NCI-H82 treated with DMSO at 0.1 percent for 48 hours (cell line): ENCODE data around the gene CAPS.

Experiments used
- DNase-seq: peaks from one replicate; lab custom pipeline; 2025; ENCODE audit not compliant: unreplicated experiment; lab: John Stamatoyannopoulos, UW

CAPS gene

DNA sequence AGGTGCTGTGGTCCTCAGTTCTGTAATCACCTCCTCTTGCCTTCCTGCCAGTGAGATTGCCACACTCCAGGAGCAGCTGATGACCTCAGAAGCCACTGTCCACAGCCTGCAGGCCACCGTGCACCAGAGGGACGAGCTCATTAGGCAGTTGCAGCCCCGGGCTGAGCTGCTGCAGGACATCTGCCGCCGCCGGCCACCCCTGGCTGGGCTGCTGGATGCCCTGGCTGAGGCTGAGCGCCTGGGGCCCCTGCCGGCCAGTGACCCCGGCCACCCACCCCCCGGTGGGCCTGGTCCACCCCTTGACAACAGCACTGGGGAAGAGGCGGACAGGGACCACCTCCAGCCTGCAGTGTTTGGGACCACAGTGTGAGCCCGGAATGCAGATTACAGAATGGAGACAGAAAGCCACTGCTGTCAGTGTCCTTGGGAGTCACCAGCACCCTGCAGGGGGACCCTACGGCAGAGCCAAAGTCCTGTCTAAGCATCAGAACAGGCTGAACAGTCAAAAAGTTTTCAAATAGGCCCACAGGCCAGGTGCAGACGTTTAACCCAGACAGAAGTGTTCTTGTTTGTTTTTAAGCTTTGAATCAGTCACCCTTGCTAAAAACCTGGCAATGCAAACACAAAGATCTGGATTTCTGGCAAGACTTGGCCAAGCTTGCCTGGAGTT, 5.1 kb upstream of the CAPS start:
- no peak for DNase-seq

DNA sequence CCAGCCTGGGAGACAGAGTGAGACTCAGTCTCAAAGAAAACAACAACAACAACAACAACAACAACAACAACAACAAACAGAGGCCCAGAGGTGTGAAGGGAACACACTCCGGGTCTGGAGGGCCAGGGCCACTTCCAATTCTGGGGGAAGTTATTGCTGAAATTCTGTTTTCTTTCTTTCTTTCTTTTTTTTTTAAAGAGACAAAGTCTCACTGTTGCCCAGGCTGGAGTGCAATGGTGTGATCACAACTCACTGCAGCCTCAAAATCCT, 3.5 kb upstream of the CAPS start:
- DNase-seq, result no peak

DNA sequence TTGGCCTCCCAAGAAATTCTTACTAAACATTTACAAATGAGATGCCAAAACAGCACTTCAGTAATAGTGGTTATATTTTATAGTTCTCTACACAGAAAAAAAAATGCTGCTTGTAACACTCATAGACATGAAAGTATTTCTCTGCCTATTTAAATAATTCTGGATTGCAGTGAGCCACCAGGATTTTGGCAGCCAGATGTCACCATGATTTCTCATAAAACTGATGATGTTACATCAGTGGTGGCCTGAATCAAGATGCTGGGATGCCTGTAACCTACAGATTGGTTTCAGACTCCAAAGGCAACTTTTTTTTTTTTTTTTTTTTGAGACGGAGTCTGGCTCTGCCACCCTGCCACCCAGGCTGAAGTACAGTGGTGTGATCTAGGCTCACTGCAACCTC, 2.7 kb upstream of the CAPS start:
- no peak for DNase-seq

DNA sequence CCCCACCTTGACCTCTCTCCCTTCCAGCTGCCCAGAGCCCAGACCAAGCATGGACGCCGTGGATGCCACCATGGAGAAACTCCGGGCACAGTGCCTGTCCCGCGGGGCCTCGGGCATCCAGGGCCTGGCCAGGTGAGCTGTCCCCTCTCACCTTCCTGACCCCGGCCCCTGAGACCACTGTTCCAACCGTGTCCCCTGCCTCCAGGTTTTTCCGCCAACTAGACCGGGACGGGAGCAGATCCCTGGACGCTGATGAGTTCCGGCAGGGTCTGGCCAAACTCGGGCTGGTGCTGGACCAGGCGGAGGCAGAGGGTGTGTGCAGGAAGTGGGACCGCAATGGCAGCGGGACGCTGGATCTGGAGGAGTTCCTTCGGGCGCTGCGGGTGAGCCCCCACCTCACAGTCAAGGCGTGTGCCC, 312 bp downstream of the CAPS start:
- no peak for DNase-seq

DNA sequence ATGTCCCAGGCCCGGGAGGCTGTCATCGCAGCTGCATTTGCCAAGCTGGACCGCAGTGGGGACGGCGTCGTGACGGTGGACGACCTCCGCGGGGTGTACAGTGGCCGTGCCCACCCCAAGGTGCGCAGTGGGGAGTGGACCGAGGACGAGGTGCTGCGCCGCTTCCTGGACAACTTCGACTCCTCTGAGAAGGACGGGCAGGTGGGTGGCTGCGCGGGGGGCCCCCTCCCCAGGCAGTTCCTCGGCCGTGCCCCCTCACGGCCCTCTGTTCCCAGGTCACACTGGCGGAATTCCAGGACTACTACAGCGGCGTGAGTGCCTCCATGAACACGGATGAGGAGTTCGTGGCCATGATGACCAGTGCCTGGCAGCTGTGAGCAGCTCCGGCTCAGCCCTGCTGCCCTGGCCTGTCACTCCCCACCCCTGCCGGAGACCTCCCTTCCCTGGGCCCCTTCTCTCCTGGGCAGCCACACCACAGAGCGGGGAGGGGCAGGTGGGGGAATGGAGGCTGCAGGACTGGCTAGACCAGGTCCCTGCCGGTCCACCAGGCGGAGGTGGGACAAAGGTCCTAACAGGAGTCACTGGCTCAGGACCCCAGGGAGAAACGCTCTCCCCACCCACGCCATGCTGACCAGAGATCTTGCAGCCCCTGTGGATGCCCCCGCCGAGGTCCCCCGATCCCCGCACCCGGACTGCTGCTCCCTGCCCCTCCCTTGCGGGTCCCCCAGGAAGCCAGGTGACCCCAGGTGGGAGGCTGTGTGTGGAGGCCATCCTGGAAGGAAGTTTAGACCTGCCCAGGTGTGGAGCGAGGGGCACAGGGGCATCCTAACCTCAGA, 1.1 kb downstream of the CAPS start:
- DNase-seq, result no peak

DNA sequence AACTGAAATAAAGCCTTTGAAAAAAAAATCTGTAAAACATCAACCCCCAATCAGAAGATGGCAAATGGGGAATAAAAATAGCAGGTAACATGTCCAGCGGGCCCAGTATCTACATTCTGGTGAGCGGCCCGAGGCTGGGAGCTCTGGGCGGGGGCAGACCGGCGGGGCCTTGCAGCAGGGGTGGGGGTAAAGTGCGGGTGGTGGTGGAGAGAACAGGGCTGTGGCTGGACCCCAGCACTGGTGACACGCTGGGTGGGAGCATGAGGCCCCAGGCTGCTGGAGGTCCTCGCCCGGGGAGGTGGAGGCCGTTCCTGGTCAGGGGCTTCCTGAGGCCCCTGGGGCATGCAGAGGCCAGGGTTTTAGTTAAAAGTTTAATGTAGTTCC, 1.7 kb downstream of the CAPS start:
- DNase-seq, result no peak

DNA sequence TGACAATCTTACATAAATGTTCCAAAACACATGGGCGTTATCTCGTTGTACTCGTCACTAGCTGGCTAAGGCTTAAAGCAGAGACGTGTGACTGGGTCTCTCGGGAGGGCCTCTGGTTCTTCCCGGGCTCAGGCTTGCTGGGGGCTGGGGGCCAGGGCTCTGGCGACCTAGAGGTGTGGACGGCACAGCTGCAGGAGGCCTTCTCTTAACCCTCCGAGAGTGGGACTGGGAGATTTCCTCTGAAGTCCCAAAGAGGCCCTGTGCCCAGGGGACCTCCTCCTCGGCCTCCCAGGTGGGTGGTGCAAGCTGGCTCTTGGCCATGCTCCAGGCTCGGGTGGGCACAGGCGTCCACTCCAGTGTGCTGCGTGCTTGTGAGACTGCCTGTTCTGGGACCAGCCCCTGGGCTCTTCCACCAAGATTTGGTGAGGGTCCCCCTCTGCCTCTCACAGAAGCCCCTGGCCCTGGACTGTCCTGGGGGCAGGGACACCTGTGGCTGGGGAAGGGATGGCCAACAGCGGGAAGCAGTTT, 2.2 kb downstream of the CAPS start:
- DNase-seq, result no peak

DNA sequence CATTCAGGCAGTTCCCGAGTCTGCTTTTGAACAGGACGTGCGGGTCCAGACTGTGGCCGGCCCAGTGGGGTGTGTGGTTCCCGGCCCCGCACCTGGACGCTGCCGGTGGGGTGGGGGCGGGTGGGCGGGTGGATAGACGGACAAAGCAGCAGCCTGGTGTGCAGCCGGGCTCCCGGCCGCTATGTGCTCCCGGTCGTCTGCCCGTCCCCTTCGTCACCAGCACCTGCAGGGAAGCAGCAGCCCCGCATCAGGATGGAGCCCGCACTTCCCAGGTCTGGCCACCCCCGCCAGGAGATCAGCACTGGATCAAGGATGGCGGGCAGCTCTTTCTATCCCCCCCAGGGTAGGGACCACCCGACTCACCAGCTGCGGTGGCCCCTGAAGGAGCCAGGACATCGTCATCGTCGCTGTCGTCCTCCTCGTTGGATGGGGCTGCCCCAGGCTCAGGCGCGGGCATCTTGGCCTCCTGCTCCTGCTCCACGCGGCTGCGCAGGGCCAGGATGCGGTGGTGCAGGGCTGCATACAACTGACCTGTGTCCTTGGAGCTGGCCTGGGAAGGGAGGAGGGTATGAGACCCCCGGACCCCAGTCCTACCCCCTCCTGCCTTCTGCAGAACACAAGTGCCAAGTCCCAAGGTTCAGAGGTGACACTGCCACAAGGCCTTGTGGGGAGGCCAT, 3.5 kb downstream of the CAPS start:
- no peak for DNase-seq

DNA sequence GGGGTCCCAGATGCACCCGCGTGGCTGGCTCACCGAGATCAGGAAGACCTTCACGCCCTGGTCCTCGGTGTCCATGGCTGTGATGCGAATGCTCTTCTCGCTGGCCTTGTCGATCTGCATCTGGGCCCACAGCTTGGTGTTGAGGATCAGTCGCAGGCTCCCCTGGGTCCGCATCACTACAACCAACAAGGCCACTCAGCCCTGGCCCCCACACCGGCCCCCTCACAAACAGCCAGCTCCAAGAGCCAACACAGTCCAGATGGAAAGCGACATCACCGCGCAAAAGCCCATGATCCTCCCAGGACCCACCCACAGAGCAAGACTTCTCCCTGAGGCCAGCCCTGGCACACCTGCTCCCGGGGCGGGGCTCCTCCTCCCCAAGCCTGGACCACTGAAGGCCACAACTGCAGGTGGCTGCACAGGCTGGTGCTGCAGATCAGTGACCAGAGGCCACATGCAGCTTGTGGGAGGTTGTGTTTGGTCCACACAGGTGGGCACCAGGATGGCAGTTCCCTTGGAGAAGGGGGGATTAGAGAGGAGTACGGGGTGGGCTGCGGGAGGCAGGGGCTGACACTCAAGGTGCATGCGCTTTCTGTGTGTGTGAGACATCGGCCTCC, 4.5 kb downstream of the CAPS start:
- DNase-seq, result no peak

DNA sequence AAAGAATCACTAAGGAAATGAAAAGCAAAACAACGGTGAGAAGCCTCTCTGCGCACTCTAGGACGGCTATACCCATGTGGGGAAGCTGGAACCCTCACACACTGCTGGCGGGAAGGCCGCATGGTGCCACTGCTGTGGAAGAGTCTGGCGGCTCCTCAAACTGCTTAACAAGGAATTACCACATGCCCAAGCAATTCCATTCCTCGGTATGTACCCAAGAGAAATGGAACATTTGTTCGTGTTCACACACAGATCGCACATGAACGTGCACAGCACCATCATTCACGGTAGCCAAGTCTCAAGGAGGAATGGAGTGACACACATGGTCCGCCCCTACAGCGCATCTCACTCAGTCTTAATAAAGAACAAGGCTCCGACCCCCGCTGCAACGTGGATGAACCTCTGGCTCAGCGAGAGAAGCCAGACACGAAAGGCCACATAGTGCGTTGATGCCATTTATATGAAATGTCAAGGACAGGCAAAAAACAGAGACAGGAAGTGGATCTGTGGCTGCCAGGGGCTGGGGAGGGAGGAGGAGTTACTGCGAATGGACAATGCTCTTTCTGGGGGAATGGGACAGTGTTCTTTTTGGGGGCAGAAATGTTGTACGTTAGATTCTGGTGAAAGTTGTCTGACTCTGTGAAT, 7.6 kb downstream of the CAPS start:
- DNase-seq, result no peak

DNA sequence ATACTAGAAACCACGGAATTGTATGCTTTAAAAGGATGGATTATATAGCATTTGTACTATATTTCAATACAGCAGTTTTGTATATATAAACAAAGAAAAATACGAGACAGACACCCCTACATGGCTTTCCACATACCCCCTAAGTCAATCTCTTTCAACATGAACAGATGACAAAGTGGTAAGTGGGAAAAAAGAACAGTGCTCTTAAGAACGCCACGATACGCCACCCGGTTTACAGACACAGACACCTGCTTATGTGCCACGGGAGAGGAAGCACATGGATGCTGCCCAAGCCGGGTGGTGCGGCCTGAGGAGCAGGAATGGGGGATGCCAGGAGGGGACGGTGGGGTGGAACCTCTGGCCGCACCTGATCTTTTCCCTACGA, 8.1 kb downstream of the CAPS start:
- DNase-seq, result no peak

DNA sequence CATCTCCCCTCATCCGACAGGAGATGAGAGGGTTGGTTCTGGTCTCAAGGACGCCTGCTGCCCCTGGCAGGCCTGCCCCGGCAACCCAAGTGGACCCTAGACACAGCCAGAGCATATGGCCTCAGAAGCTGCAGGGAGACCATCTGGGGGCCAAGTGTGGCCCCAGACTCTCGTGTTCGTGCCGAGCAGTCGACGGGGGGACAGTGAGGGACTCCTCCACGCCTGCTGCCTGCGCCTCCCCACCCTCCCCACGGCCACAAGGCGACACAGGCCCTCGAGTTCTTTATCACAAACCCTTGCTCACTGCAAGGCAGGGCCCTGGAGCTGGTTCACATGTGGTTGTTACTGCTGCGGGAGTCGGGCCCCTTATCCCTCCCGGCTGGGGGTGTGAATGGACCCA, 9.3 kb downstream of the CAPS start:
- DNase-seq, result no peak

DNA sequence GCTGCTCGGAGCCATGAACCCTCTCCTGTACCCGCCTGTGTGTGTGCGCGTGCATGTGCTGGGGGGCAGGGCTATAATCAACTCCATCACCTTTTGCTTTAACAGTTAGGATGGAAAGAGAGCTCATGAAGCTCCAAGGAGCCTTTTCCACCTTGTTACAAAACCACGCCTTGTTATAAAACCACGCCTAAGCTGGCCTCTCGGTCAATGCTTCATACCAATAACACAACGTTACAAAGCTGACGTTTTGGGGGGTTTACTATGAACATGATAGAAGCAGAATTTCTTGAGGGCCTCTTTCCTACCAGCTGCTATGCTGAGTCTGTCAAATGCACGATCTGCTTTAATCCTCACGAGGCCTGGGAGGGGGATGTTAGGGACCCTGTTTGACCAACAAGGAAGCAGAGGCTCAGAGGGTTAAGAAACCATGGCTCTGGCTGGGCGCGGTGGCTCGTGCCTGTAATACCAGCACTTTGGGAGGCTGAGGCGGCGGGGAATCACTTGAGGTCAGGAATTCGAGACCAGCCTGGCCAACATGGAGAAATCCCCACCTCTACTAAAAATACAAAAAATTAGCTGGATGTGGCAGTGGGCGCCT, 11.9 kb downstream of the CAPS start:
- DNase-seq, result no peak

DNA sequence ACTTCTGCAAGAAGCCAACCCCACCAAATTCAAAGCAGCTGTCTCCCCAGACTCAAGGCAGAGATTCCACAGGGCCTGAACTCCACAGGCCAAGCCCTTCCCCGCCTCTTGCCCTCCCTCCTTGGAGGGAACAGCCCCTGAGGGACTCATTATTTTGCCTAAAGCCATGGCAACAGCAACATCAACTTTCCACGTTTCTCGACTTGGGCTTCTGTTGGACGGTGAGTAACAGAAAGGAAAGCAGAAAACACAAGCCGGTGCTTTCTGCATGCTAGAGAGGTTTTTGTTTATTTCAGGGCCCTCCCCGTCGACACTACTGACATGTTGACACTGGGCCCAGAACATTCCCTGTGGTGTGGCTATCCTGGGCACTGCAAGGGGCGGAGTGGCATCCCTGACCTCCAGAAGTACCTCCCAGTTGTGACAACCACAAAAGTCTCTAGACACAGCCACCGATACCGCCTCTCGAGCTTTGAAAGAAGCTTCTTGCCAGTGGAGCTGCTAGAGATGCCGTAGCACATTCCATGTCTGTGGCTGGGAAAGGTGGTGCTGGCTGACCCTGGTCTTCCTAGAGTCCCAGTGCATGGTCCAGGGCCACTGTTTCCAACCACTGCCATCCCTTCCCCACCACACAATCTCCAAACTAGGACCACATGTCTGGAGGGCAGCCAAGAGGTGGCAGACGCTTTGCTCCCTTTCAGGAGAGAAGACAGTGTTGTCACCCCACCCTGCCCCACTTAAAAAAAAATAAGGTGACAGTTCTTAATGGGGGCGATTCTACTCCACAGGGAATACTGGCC, 12.8 kb downstream of the CAPS start:
- no peak for DNase-seq

DNA sequence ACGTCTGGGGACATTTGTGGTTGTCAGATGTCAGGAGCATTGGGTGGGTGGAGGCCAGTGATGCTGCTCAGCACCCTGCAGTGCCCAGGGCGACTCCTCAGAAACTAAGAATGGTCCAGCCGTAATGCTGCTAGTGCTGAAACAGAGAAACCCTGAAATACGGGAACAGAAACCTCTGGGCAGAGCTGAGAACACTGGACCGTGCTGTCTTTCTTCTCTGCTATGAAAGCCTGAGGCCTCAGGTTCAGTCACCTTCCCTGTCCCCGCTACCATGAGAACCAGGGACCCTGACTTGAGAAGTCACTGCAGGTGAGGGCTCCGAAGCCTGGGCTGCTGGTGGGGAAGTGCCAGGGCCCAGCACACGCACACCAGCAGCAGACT, 13.4 kb downstream of the CAPS start:
- no peak for DNase-seq

DNA sequence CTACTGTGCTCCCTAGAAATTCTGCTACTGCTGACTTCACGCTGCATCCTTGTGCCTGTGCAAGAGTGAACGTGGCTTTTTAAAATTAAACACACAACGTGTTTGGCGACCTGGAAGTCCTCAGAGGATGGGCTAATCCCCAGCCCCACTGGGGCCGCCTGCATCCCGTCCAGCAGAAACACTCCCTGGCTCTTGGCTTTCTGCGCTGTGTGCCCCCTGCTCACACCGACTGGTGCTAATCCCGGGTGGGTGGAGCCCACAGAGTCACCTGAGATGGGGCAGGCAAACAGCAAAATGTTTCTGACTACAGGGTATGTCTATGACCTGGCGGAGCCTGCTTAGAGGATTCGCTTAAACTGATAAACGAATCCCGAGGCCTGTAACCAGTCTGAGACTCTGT, 15.1 kb downstream of the CAPS start:
- no peak for DNase-seq

DNA sequence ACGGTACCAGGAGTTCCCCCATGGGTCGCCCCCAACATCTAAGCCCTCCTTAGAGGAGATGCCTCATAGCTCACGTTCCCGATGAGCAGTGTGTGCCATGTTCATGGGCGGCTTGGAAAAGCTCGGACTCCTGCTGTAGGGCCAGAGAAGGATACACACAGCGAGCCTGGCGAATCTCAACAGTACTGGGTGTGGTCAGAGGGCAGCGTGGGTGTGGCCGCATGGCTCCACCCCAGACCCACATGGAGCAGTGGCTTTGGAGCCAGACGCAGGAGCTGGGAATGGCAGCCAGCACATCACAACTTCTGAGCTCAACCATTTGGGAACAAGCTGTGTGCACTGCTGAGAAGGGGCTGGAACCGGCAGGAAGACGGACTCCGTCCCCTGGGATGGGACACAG, 15.6 kb downstream of the CAPS start:
- DNase-seq, result no peak

DNA sequence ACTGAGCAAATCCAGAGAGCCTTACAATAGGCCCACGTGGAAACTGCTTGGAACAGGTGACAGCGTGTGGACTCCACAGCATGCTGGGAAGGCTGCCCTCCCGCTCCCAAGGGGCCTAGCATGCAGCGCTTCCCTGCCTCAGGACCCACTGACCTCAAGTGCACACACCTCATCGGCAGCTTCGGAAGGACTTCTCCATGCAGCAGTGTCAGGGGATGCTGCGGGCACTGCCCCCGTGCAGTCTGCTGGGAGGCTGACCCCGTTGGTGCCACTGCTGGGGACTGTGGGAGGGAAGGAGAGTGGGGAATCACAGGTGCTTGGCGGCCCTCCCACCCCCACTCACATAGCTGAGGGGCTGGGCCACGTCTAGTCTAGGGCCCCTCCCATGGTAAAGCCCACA, 17.2 kb downstream of the CAPS start:
- no peak for DNase-seq

DNA sequence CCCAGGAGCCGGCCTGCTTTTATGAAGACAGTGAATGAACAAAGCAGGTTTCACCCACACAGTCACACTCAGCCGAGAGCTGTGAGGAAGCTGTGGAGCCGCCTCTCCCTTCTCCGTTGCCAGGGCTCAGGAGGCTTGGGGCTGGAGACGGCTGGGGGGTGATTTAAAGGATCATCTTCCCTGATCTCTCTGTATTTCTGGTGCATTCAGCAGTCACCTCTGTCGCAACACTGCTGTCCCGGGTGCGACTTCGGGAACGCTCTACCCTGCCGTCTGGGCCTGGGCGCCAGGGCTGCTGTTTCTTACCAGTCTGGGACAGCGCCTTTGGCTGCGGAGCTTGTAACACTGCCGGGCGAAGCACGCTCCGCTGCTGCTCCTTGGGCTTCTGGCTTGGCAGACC, 18.1 kb downstream of the CAPS start:
- DNase-seq, result no peak

DNA sequence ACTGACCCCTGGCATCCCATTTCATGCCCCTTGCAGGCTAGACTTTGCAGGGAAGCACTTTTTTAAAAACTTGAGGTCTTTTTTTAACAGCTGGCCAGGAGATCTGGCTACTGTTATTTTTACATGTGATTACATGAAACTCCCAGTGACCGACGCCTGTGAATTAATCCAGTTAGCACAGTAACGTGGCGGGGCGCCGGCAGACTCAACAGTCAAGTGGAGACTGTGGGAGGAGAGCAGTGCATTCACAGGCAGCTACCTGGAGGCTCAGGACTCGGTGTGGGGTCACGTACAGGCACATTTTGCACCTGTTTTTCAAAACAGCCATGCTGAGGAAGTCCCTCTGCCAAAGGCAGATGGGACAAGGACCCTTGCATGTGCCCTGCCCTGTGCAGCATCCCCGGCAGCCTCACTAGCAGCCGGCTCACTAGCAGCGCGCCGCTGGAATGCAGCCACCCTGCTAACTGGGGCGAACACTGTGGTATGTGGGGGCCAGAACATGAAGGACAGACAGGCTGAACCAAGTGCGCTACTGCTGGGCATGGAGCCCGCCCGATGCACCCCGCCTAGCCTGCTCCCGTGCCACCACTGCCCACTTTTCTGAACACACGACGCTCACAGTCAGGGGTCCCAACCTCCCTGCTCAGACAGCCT, 18.7 kb downstream of the CAPS start:
- DNase-seq, result peak; percentile 45
